Activated CD4-positive, alpha-beta T cell treated with anti-CD3 and anti-CD28 coated beads, Interleukin-2, Interleukin-6, amounts not matched to agents 100 ng/mL and 50 ng/mL, durations not matched to agents 16 hours and 8 hours (primary cell): ENCODE results near the gene YKT6.
"Not testable (repeated sequence)": the region's sequence is repeated elsewhere in the genome, so short reads cannot be mapped to it uniquely, and the experiment has no call there.

Experiments used
- DNase-seq: peaks from one replicate; pipeline ENCODE4 v3.0.0-alpha.2; 2020

YKT6 gene

GRCh38 chr7:44172803-44173424 lies 27.9 kb upstream of the YKT6 start:
- no peak for DNase-seq

- no peak for DNase-seq
These were observed 26.7 kb upstream of the YKT6 start for GRCh38 chr7:44173911-44174693.

- not testable (repeated sequence) for DNase-seq
These were observed 26.2 kb upstream of the YKT6 start for GRCh38 chr7:44174694-44174948.

- DNase-seq, result no peak
These were observed 25.0 kb upstream of the YKT6 start for GRCh38 chr7:44175730-44176129.

GRCh38 chr7:44176486-44176885 lies 24.3 kb upstream of the YKT6 start:
- no peak for DNase-seq

GRCh38 chr7:44177570-44178131 lies 23.1 kb upstream of the YKT6 start:
- DNase-seq, result no peak

GRCh38 chr7:44180631-44181030 lies 20.1 kb upstream of the YKT6 start:
- DNase-seq, result no peak

- DNase-seq, result no peak
These were observed 18.0 kb upstream of the YKT6 start for GRCh38 chr7:44182827-44183226.

- no peak for DNase-seq
These were observed 17.4 kb upstream of the YKT6 start for GRCh38 chr7:44183386-44183785.

GRCh38 chr7:44184206-44184872 lies 16.4 kb upstream of the YKT6 start:
- no peak for DNase-seq

- no peak for DNase-seq
These were observed 15.8 kb upstream of the YKT6 start for GRCh38 chr7:44184873-44185446.

- DNase-seq, result no peak
These were observed 15.0 kb upstream of the YKT6 start for GRCh38 chr7:44185729-44186128.

GRCh38 chr7:44186736-44187135 lies 14.0 kb upstream of the YKT6 start:
- no peak for DNase-seq

- DNase-seq, result no peak
These were observed 13.0 kb upstream of the YKT6 start for GRCh38 chr7:44187636-44188416.

GRCh38 chr7:44188480-44189225 lies 12.1 kb upstream of the YKT6 start:
- DNase-seq, result no peak

GRCh38 chr7:44189286-44189992 lies 11.3 kb upstream of the YKT6 start, which contains the start of gene GCK:
TSS of gene GCK (minus strand) at chr7:44189439. CDS start at chr7:44188953, 486 bp downstream.
- DNase-seq, result no peak

GRCh38 chr7:44189993-44190872 lies 10.5 kb upstream of the YKT6 start:
- DNase-seq, result no peak

GRCh38 chr7:44191171-44191570 lies 9.6 kb upstream of the YKT6 start:
- DNase-seq, result no peak

- no peak for DNase-seq
These were observed 7.6 kb upstream of the YKT6 start for GRCh38 chr7:44193011-44193802.
